BLaER1 treated with 17β-estradiol and CSF1 and Interleukin-3, amounts not matched to agents 10 nM and 100 nM (cell line): ENCODE results near the gene ZNF491.
A peak's percentile ranks its signal among the peaks of the same experiment; 100 is the strongest.

ENCODE experiments used
- H3K27ac ChIP-seq, 11 experiments: shearing (Covaris generic); formaldehyde crosslinking; 2 replicates each; pipeline ENCODE4 v1.8.1; 2022
- H3K27me3 ChIP-seq, 11 experiments: shearing (Covaris generic); formaldehyde crosslinking; 2 replicates each; pipeline ENCODE4 v1.8.1; 2022
- H3K36me3 ChIP-seq, 11 experiments: shearing (Covaris generic); formaldehyde crosslinking; 2 replicates each; pipeline ENCODE4 v1.8.1; 2022
- H3K4me1 ChIP-seq, 10 experiments: shearing (Covaris generic); formaldehyde crosslinking; 2 replicates each; pipeline ENCODE4 v1.8.1; 2022
- H3K4me2 ChIP-seq, 11 experiments: shearing (Covaris generic); formaldehyde crosslinking; 2 replicates each; pipeline ENCODE4 v1.8.1; 2022
- H3K4me3 ChIP-seq, 10 experiments: shearing (Covaris generic); formaldehyde crosslinking; 2 replicates each; pipeline ENCODE4 v1.8.1; 2022
- H3K9ac ChIP-seq, 11 experiments: shearing (Covaris generic); formaldehyde crosslinking; 2 replicates each; pipeline ENCODE4 v1.8.1; 2022
- H3K9me3 ChIP-seq, 11 experiments: shearing (Covaris generic); formaldehyde crosslinking; replicated peaks in 1 of 11; 2 replicates each; pipeline ENCODE4 v1.8.1; 2022
- H4K20me1 ChIP-seq, 11 experiments: shearing (Covaris generic); formaldehyde crosslinking; 2 replicates each; pipeline ENCODE4 v1.8.1; 2022
- Cebpa-rat ChIP-seq, 11 experiments: shearing (Covaris generic); IDR thresholded peaks; 2 replicates each; pipeline ENCODE4 v1.8.1; 2022

Gene ZNF491

GRCh38 chr19:11784356-11784755, 14.0 kb upstream of the ZNF491 start:
- Histone ChIP-seq H3K4me2 (no peak overlapping the region), H3K9me3 (peaks cover 77 to 100% (median 94%) of the 10 kb centered on the region in 11 experiments)

GRCh38 chr19:11787536-11787935, 10.8 kb upstream of the ZNF491 start:
- peaks cover 52 to 82% (median 70%) of the 10 kb centered on the region in 11 experiments for H3K9me3 ChIP-seq

More at GRCh38 chr19:11784356-11784755, 14.0 kb upstream of the ZNF491 start:
- Histone ChIP-seq H3K4me3 (no peak overlapping the region), H3K36me3 (peaks cover 36 to 54% (median 50%) of the 10 kb centered on the region in 11 experiments), H4K20me1 (no peaks in the 10 kb centered on the region), H3K27ac (no peak overlapping the region), H3K27me3 (no peaks in the 10 kb centered on the region), H3K4me1 (no peaks in the 10 kb centered on the region), H3K9ac (no peak overlapping the region)
- no peak for TF ChIP-seq Cebpa-rat (IDR thresholded peaks at IDR 0.05)

GRCh38 chr19:11792942-11793341, 5.4 kb upstream of the ZNF491 start:
- no peak for TF ChIP-seq Cebpa-rat (IDR thresholded peaks at IDR 0.05)
- Histone ChIP-seq H3K27ac (no peak overlapping the region), H4K20me1 (peaks cover 0 to 4% (median 0%) of the 10 kb centered on the region in 11 experiments; a peak in 2 of 22 replicates), H3K9ac (no peak overlapping the region), H3K36me3 (no peaks in the 10 kb centered on the region), H3K9me3 (peaks cover 16 to 28% (median 22%) of the 10 kb centered on the region in 11 experiments), H3K4me3 (no peak overlapping the region), H3K27me3 (no peaks in the 10 kb centered on the region), H3K4me1 (peaks cover 9 to 14% (median 10%) of the 10 kb centered on the region in 10 experiments), H3K4me2 (no peak overlapping the region)

More at GRCh38 chr19:11787536-11787935, 10.8 kb upstream of the ZNF491 start:
- no peak for TF ChIP-seq Cebpa-rat (IDR thresholded peaks at IDR 0.05)
- Histone ChIP-seq H3K4me3 (no peak overlapping the region), H4K20me1 (no peaks in the 10 kb centered on the region), H3K4me2 (no peak overlapping the region), H3K27ac (no peak overlapping the region), H3K36me3 (peaks cover 4 to 22% (median 18%) of the 10 kb centered on the region in 11 experiments), H3K9ac (no peak overlapping the region), H3K27me3 (no peaks in the 10 kb centered on the region), H3K4me1 (no peaks in the 10 kb centered on the region)

- Histone ChIP-seq H3K27ac (peak overlapping the region in 2 of 11 experiments; percentile 78 to 81; a peak in 3 of 22 replicates), H3K4me3 (peak overlapping the region in 9 of 10 experiments; percentile 62 to 88 (median 76); a peak in 14 of 20 replicates), H3K27me3 (no peaks in the 10 kb centered on the region), H3K4me2 (peak overlapping the region; percentile 76 to 95 (median 90)), H3K9ac (0 out of 22 replicates have a peak overlapping the region, but pooled peaks of 1 of the 11 experiments have one; percentile 88), H3K36me3 (peaks cover 0 to 19% (median 12%) of the 10 kb centered on the region in 11 experiments; a peak in 10 of 22 replicates), H3K9me3 (peaks cover 20 to 29% (median 26%) of the 10 kb centered on the region in 11 experiments), H3K4me1 (peaks cover 11 to 26% (median 21%) of the 10 kb centered on the region in 10 experiments), H4K20me1 (peaks cover 0 to 5% (median 0%) of the 10 kb centered on the region in 11 experiments; a peak in 2 of 22 replicates)
- TF ChIP-seq Cebpa-rat (IDR thresholded peaks at IDR 0.05), result no peak
Measured at GRCh38 chr19:11797491-11797890, 832 bp upstream of the ZNF491 start.

- peak overlapping the region in 8 of 10 experiments; percentile 3 to 34 (median 24); a peak in 11 of 20 replicates for H3K4me3 ChIP-seq
- peaks cover 93 to 100% (median 100%) of the 10 kb centered on the region in 11 experiments for H3K9me3 ChIP-seq
- no peak for TF ChIP-seq Cebpa-rat (IDR thresholded peaks at IDR 0.05)
- no peaks in the 10 kb centered on the region for H4K20me1 ChIP-seq
- no peaks in the 10 kb centered on the region for H3K4me1 ChIP-seq
- no peak overlapping the region for H3K9ac ChIP-seq
- no peaks in the 10 kb centered on the region for H3K27me3 ChIP-seq
- peaks cover 49 to 98% (median 80%) of the 10 kb centered on the region in 11 experiments for H3K36me3 ChIP-seq
- no peak overlapping the region for H3K4me2 ChIP-seq
- H3K27ac ChIP-seq, result no peak overlapping the region
Measured at GRCh38 chr19:11806354-11807098, 8.2 kb downstream of the ZNF491 start.

- Histone ChIP-seq H3K4me2 (no peak overlapping the region), H3K36me3 (peaks cover 49 to 93% (median 76%) of the 10 kb centered on the region in 11 experiments), H3K9me3 (peaks cover 88 to 96% (median 95%) of the 10 kb centered on the region in 11 experiments), H3K27me3 (no peaks in the 10 kb centered on the region), H3K27ac (no peak overlapping the region), H3K9ac (no peak overlapping the region), H3K4me3 (peak overlapping the region in 6 of 10 experiments; percentile 1 to 31 (median 23); a peak in 5 of 20 replicates), H4K20me1 (no peaks in the 10 kb centered on the region), H3K4me1 (no peaks in the 10 kb centered on the region)
- no peak for TF ChIP-seq Cebpa-rat (IDR thresholded peaks at IDR 0.05)
Measured at GRCh38 chr19:11807099-11807380, 8.7 kb downstream of the ZNF491 start.

- Histone ChIP-seq H3K36me3 (peaks cover 14 to 51% (median 41%) of the 10 kb centered on the region in 11 experiments), H3K9ac (peak overlapping the region in 10 of 11 experiments; percentile 84 to 97 (median 90); a peak in 20 of 22 replicates), H3K27ac (peak overlapping the region in 9 of 11 experiments; percentile 28 to 93 (median 85); a peak in 12 of 22 replicates), H3K9me3 (peaks cover 47 to 68% (median 61%) of the 10 kb centered on the region in 11 experiments), H3K4me3 (peak overlapping the region; percentile 80 to 95 (median 87)), H3K4me1 (peaks cover 12 to 19% (median 15%) of the 10 kb centered on the region in 10 experiments; a peak in 19 of 20 replicates), H3K27me3 (no peaks in the 10 kb centered on the region), H3K4me2 (peak overlapping the region; percentile 75 to 96 (median 85)), H4K20me1 (no peaks in the 10 kb centered on the region)
- TF ChIP-seq Cebpa-rat (IDR thresholded peaks at IDR 0.05), result no peak
Measured at GRCh38 chr19:11813703-11814028, 15.3 kb downstream of the ZNF491 start.

- Histone ChIP-seq H3K4me3 (peak within 1 kb of the TSS; percentile 80 to 95 (median 87)), H3K4me1 (peaks cover 12 to 19% (median 15%) of the 10 kb centered on the region in 10 experiments; a peak in 19 of 20 replicates), H3K9me3 (peaks cover 47 to 68% (median 61%) of the 10 kb centered on the region in 11 experiments), H3K4me2 (peak within 1 kb of the TSS; percentile 75 to 96 (median 85)), H3K27ac (peak within 1 kb of the TSS; percentile 76 to 93 (median 85)), H3K9ac (peak within 1 kb of the TSS; percentile 84 to 97 (median 91)), H3K27me3 (no peaks in the 10 kb centered on the region), H3K36me3 (peaks cover 14 to 51% (median 43%) of the 10 kb centered on the region in 11 experiments), H4K20me1 (no peaks in the 10 kb centered on the region)
- TF ChIP-seq Cebpa-rat (IDR thresholded peaks at IDR 0.05), result no peak
Measured at GRCh38 chr19:11814029-11814699, 15.8 kb downstream of the ZNF491 start, which contains the start of gene ZNF440. ZNF440 (plus strand) TSS chr19:11814273; CDS start chr19:11814448, 175 bp downstream.

GRCh38 chr19:11814700-11815035, 16.3 kb downstream of the ZNF491 start:
- no peaks in the 10 kb centered on the region for H4K20me1 ChIP-seq
- peaks cover 47 to 68% (median 61%) of the 10 kb centered on the region in 11 experiments for H3K9me3 ChIP-seq
- H3K27ac ChIP-seq, result peak overlapping the region; percentile 76 to 93 (median 85)
- peaks cover 12 to 19% (median 15%) of the 10 kb centered on the region in 10 experiments; a peak in 19 of 20 replicates for H3K4me1 ChIP-seq
- peak overlapping the region; percentile 80 to 95 (median 87) for H3K4me3 ChIP-seq
- peaks cover 17 to 51% (median 43%) of the 10 kb centered on the region in 11 experiments for H3K36me3 ChIP-seq
- peak overlapping the region; percentile 75 to 96 (median 85) for H3K4me2 ChIP-seq
- H3K27me3 ChIP-seq, result no peaks in the 10 kb centered on the region
- peak overlapping the region; percentile 84 to 97 (median 91) for H3K9ac ChIP-seq
- no peak for TF ChIP-seq Cebpa-rat (IDR thresholded peaks at IDR 0.05)
